ENCODE data around the gene LRCH1. TPM values are rescaled to one million over a fixed set of nuclear protein-coding genes. Genes with fewer than 3 reads are reported as not detected.

LRCH1 gene
- total and polyA plus RNA-seq, 2 of the 4 experiments (the other 2 are of a cell fraction) = 7.0 to 8.8 TPM

- intact Hi-C loops (cut with micrococcal nuclease) (no loop called here), in situ Hi-C loops (cut with MboI; ENCODE audit: low sequenced_read_pairs) (no loop called here), dilution Hi-C loops (cut with HindIII; ENCODE audit: low sequenced_read_pairs, unreplicated experiment) (no loop called here)
- H3K18ac ChIP-seq (ENCODE audit: low read depth, low read length) = no peak overlapping the region
- WGBS, 2 experiments (ENCODE audit: extremely low coverage in 2 of 2, insufficient read length in 1 of 2) = no CpG with 5 or more reads among the region's 4 CpGs
- no peaks in the 10 kb centered on the region for H3K9me3 ChIP-seq (ENCODE audit: control insufficient read depth, insufficient read depth, low read length)
- peaks cover 8% of the 10 kb centered on the region for H3K4me1 ChIP-seq (ENCODE audit: control insufficient read depth, insufficient read depth, low read length)
- no peak overlapping the region for H3K4me3 ChIP-seq (ENCODE audit: insufficient read depth, low read depth, low read length)
- no peak overlapping the region for H3K27ac ChIP-seq (ENCODE audit: insufficient read depth, low read length)
- H2BK15ac ChIP-seq (ENCODE audit: low read depth, low read length) = no peak overlapping the region
- no peak overlapping the region for H4K5ac ChIP-seq (ENCODE audit: low read depth, low read length)
- H4K20me1 ChIP-seq (ENCODE audit: insufficient read depth, low read length) = peaks cover 24% of the 10 kb centered on the region
- H2BK20ac ChIP-seq (ENCODE audit: low read depth, low read length) = no peak overlapping the region
- H2AK5ac ChIP-seq (ENCODE audit: low read depth, low read length) = no peak overlapping the region
- no peak for DNase-seq
- no peak overlapping the region for H2BK5ac ChIP-seq (ENCODE audit: low read depth, low read length, poor library complexity, severe bottlenecking)
- peaks cover 29 to 76% of the 10 kb centered on the region in 2 experiments for H3K79me1 ChIP-seq (ENCODE audit: low read depth in 1 of 2, low read length in 2 of 2)
- no peak for TF ChIP-seq SMC3 (IDR thresholded peaks at IDR 0.05; ENCODE audit: low read depth, low read length)
- TF ChIP-seq, protein P1, sequence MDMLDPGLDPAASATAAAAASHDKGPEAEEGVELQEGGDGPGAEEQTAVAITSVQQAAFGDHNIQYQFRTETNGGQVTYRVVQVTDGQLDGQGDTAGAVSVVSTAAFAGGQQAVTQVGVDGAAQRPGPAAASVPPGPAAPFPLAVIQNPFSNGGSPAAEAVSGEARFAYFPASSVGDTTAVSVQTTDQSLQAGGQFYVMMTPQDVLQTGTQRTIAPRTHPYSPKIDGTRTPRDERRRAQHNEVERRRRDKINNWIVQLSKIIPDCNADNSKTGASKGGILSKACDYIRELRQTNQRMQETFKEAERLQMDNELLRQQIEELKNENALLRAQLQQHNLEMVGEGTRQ (IDR thresholded peaks at IDR 0.05; ENCODE audit: low read depth, low read length) = no peak
- no peak for TF ChIP-seq CHD1 (IDR thresholded peaks at IDR 0.05; ENCODE audit: low read depth, low read length)
- no peak for TF ChIP-seq RAD21 (IDR thresholded peaks at IDR 0.05; ENCODE audit: low read length)
- no peak for TF ChIP-seq MAZ (IDR thresholded peaks at IDR 0.05; ENCODE audit: borderline replicate concordance, low read depth, low read length)
- TF ChIP-seq NFE2L2 (IDR thresholded peaks at IDR 0.05; ENCODE audit: low read depth, low read length) = no peak
- TF ChIP-seq CEBPB (IDR thresholded peaks at IDR 0.05; ENCODE audit: low read depth, low read length) = no peak
- TF ChIP-seq POLR2A (IDR thresholded peaks at IDR 0.05; ENCODE audit: low read depth, low read length) = no peak
- no peak for TF ChIP-seq RCOR1 (IDR thresholded peaks at IDR 0.05; ENCODE audit: insufficient replicate concordance, low read length)
- TF ChIP-seq, protein P2, sequence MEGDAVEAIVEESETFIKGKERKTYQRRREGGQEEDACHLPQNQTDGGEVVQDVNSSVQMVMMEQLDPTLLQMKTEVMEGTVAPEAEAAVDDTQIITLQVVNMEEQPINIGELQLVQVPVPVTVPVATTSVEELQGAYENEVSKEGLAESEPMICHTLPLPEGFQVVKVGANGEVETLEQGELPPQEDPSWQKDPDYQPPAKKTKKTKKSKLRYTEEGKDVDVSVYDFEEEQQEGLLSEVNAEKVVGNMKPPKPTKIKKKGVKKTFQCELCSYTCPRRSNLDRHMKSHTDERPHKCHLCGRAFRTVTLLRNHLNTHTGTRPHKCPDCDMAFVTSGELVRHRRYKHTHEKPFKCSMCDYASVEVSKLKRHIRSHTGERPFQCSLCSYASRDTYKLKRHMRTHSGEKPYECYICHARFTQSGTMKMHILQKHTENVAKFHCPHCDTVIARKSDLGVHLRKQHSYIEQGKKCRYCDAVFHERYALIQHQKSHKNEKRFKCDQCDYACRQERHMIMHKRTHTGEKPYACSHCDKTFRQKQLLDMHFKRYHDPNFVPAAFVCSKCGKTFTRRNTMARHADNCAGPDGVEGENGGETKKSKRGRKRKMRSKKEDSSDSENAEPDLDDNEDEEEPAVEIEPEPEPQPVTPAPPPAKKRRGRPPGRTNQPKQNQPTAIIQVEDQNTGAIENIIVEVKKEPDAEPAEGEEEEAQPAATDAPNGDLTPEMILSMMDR (conservative IDR thresholded peaks at IDR 0.05; ENCODE audit: low read depth, low read length) = no peak
- peaks cover 12% of the 10 kb centered on the region; the same call in 1 of the 2 replicates for H3K9me1 ChIP-seq (ENCODE audit: insufficient read depth, low read length)
- H3K27me3 ChIP-seq (ENCODE audit: control insufficient read depth, insufficient read depth, low read length) = no peaks in the 10 kb centered on the region
- no peak overlapping the region for H4K91ac ChIP-seq (ENCODE audit: insufficient read depth, low read depth, low read length)
- no peak overlapping the region for H2AK9ac ChIP-seq (replicated peaks; ENCODE audit: low read depth, low read length, poor library complexity)
- no peak overlapping the region for H3K9ac ChIP-seq (ENCODE audit: low read depth, low read length)
- BruUV-seq (replicated peaks) = no TSS peak
- no peak overlapping the region for H3K4ac ChIP-seq (ENCODE audit: low read depth, low read length)
- H3K4me2 ChIP-seq (ENCODE audit: low read depth, low read length) = no peak overlapping the region
- H4K8ac ChIP-seq (ENCODE audit: low read depth in 2 of 2, low read length in 2 of 2) = no peak overlapping the region
- no peak overlapping the region for H3K56ac ChIP-seq (ENCODE audit: extremely low read depth, insufficient read depth, low read length)
- no peak overlapping the region for H2AFZ ChIP-seq (replicated peaks; ENCODE audit: low read length, poor library complexity)
- ChIA-PET POLR2A (ENCODE audit: unreplicated experiment) (no interaction called here), CTCF (no interaction called here)
- H2BK120ac ChIP-seq (ENCODE audit: low read depth, low read length) = no peak overlapping the region
- no peaks in the 10 kb centered on the region for H3K36me3 ChIP-seq (ENCODE audit: control insufficient read depth, insufficient read depth, low read length)
- no peak overlapping the region for H3K23ac ChIP-seq (ENCODE audit: low read depth, low read length)
- ATAC-seq (ENCODE audit: low read depth) = no peak
- 0 out of 2 replicates have a peak overlapping the region, but pooled peaks have one; percentile 68 for H3K14ac ChIP-seq (replicated peaks; ENCODE audit: low read depth, low read length)
Observed at GRCh38 chr13:46627462-46627861, 74.5 kb downstream of the LRCH1 start.
